ENCODE measurements around the gene G6PC3.

DNA sequence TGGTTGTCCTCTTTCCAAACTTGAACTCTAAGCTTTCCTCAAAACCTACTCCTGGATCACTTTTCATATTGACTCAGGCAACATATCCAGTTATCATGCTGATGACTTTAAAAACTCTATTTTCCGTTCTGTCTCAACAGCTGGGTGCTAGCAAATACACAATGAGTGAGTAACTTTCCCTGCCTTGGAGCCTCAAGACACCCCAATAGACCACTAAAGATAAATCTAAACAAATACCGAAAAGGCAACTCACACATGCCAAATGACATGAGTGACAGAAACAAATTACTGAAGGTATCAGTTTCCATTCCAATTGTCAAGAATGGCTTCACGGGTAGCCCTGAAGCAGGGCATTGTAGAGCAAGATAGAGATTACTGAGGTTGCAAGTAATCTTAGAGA, 40.1 kb upstream of the G6PC3 start:
- TF ChIP-seq CTCF (IDR thresholded peaks at IDR 0.05) (no peak), POLR2A (IDR thresholded peaks at IDR 0.05) (no peak)
